Transverse colon (tissue), 4 donors: Measurements from ENCODE around the gene DCANP1. TPM values are rescaled to one million over a fixed set of nuclear protein-coding genes. Genes with fewer than 3 reads are reported as not detected.

Experiments used
- DNase-seq: peaks from one replicate; pipeline ENCODE4 v3.0.0-alpha.2; 2019
- H3K27ac ChIP-seq, 4 donors: fragments of 200-600 bp; sonication (generic); 2 replicates each; pipeline ENCODE4 v1.5.1; 2016 to 2018; ENCODE audit warnings: inconsistent platforms in 4 of 4
- H3K27me3 ChIP-seq: fragments of 200-600 bp; sonication (generic); 2 replicates; pipeline ENCODE4 v1.5.1; 2017; ENCODE audit warnings: inconsistent platforms
- H3K36me3 ChIP-seq, 4 donors: fragments of 200-600 bp; sonication (generic); 2 replicates each; pipeline ENCODE4 v1.5.1; 2017 to 2019; ENCODE audit warnings: inconsistent platforms in 4 of 4
- H3K4me1 ChIP-seq, 4 donors: fragments of 200-600 bp; sonication (generic); 2 replicates each; pipeline ENCODE4 v1.5.1; 2017 to 2020; ENCODE audit warnings: inconsistent platforms in 4 of 4
- H3K4me3 ChIP-seq, 4 donors: fragments of 200-600 bp; sonication (generic); 1 replicate in 1 of 4; 2 replicates in 3 of 4; pipeline versions ENCODE4 v1.5.1 to v1.6.1; 2017 to 2019; ENCODE audit warnings: inconsistent platforms in 4 of 4
- H3K9me3 ChIP-seq, 2 donors: fragments of 200-600 bp; sonication (generic); 2 replicates each; pipeline ENCODE4 v1.5.1; 2017 to 2019; ENCODE audit warnings: inconsistent platforms in 2 of 2
- EP300 ChIP-seq: sonication (generic); formaldehyde crosslinking; IDR thresholded peaks from one replicate; pipeline ENCODE4 v1.6.1; 2017; ENCODE audit warnings: antibody characterized with exemption, low read depth
- POLR2A ChIP-seq: fragments of 450-650 bp; IDR thresholded peaks from one replicate; pipeline ENCODE4 v1.6.1; 2016; ENCODE audit warnings: antibody characterized with exemption, mild to moderate bottlenecking, moderate library complexity
- POLR2AphosphoS5 ChIP-seq, 3 donors: sonication (generic); formaldehyde crosslinking; IDR thresholded peaks; one replicate each; pipeline ENCODE4 v1.6.1; 2016; ENCODE audit warnings: antibody characterized with exemption in 3 of 3
- WGBS, 2 donors: methylation state at CpG; one replicate each; pipeline ENCODE4 v1.1.5; 2018; ENCODE audit warnings: low coverage in 1 of 2; 5-methylcytosine and 5-hydroxymethylcytosine counted together
- in situ Hi-C, 4 donors: fragments of 200-750 bp; cut with MboI; loops; one replicate each; pipeline versions ENCODE4 v1.15.0 to v1.15.1; 2017; ENCODE audit warnings: low sequenced_read_pairs in 3 of 4, low pct_ligation_motif_present in 1 of 4, low pct_unique_long_range_greater_than_20kb in 1 of 4
- intact Hi-C: fragments of 100-400 bp; cut with DNase I; formaldehyde crosslinking; loops from one replicate; pipeline ENCODE4 v1.15.1; 2023; ENCODE audit warnings: low total_unique reads
- total RNA-seq, 4 donors: library from RNA; depleted of rRNA; stranded (reverse); fragments of >200 nt; gene quantifications; one replicate each; pipeline ENCODE4 v1.1.0, GENCODE V29; 2016
- TF ChIP-seq, protein P1 (sequence below), 5 experiments: fragments of 200-600 bp in 3 of 5; fragments of 450-650 bp in 2 of 5; sonication (generic) in 3 of 5; IDR thresholded peaks; 1 replicate in 2 of 5; 2 replicates in 3 of 5; pipeline ENCODE4 v1.5.1; 2016 to 2017; ENCODE audit warnings: antibody characterized with exemption in 5 of 5, inconsistent platforms in 3 of 5, mild to moderate bottlenecking in 2 of 5, moderate library complexity in 1 of 5

The DCANP1 gene
- total RNA-seq, 4 donors from 2014 or later: 0.95 TPM; not detected in 3

GRCh38 chr5:135482381-135482933 lies 35.3 kb upstream of the DCANP1 start:
- no peak for TF ChIP-seq EP300
- TF ChIP-seq POLR2AphosphoS5 (IDR thresholded peaks at IDR 0.05): no peak
- TF ChIP-seq, protein P1, sequence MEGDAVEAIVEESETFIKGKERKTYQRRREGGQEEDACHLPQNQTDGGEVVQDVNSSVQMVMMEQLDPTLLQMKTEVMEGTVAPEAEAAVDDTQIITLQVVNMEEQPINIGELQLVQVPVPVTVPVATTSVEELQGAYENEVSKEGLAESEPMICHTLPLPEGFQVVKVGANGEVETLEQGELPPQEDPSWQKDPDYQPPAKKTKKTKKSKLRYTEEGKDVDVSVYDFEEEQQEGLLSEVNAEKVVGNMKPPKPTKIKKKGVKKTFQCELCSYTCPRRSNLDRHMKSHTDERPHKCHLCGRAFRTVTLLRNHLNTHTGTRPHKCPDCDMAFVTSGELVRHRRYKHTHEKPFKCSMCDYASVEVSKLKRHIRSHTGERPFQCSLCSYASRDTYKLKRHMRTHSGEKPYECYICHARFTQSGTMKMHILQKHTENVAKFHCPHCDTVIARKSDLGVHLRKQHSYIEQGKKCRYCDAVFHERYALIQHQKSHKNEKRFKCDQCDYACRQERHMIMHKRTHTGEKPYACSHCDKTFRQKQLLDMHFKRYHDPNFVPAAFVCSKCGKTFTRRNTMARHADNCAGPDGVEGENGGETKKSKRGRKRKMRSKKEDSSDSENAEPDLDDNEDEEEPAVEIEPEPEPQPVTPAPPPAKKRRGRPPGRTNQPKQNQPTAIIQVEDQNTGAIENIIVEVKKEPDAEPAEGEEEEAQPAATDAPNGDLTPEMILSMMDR (IDR thresholded peaks at IDR 0.05): no peak
- in situ Hi-C loops: no loop called here
- DNase-seq: no peak
- intact Hi-C loops: loop anchor here (10.0 kb wide), 1 partner anchor 352 kb away; the partner anchor contains the start of gene SLC25A48
- WGBS, 2 donors: 87 to 90% methylated on average over 2 to 9 of the region's 9 CpGs
- no peaks in the 10 kb centered on the region for H3K4me1 ChIP-seq
- H3K27me3 ChIP-seq: peaks cover 41% of the 10 kb centered on the region
- H3K27ac ChIP-seq: no peak overlapping the region
- no peaks in the 10 kb centered on the region for H3K36me3 ChIP-seq
- no peaks in the 10 kb centered on the region for H3K9me3 ChIP-seq
- no peak overlapping the region for H3K4me3 ChIP-seq

- in situ Hi-C loops (no loop called here), intact Hi-C loops (loop anchor here (10.0 kb wide), 1 partner anchor 353 kb away; the partner anchor contains the start of gene SLC25A48)
- 90 to 92% methylated on average over 3 to 4 of the region's 4 CpGs for WGBS, 2 donors
- Histone ChIP-seq H3K9me3 (no peaks in the 10 kb centered on the region), H3K4me1 (no peaks in the 10 kb centered on the region), H3K27ac (no peak overlapping the region), H3K27me3 (peaks cover 41% of the 10 kb centered on the region), H3K36me3 (no peaks in the 10 kb centered on the region), H3K4me3 (no peak overlapping the region)
- no peak for TF ChIP-seq POLR2AphosphoS5 (IDR thresholded peaks at IDR 0.05)
- no peak for TF ChIP-seq POLR2A
- TF ChIP-seq, protein P1 (IDR thresholded peaks at IDR 0.05): no peak
- TF ChIP-seq EP300: no peak
- no peak for DNase-seq
These were observed 34.8 kb upstream of the DCANP1 start for GRCh38 chr5:135481909-135482311.

- 54 to 62% methylated on average over 5 of the region's 5 CpGs for WGBS, 2 donors
- H3K27me3 ChIP-seq: peaks cover 41% of the 10 kb centered on the region
- in situ Hi-C loops (no loop called here), intact Hi-C loops (loop anchor here (10.0 kb wide), 1 partner anchor 353 kb away; the partner anchor contains the start of gene SLC25A48)
- no peak for DNase-seq
- H3K27ac ChIP-seq: no peak overlapping the region
- no peaks in the 10 kb centered on the region for H3K9me3 ChIP-seq
- H3K4me1 ChIP-seq: no peaks in the 10 kb centered on the region
- TF ChIP-seq EP300 (no peak), POLR2A (no peak), POLR2AphosphoS5 (IDR thresholded peaks at IDR 0.05) (no peak)
- TF ChIP-seq, protein P1 (IDR thresholded peaks at IDR 0.05): no peak
- H3K4me3 ChIP-seq: no peak overlapping the region
- H3K36me3 ChIP-seq: no peaks in the 10 kb centered on the region
These were observed 34.2 kb upstream of the DCANP1 start for GRCh38 chr5:135481387-135481786.

DNA sequence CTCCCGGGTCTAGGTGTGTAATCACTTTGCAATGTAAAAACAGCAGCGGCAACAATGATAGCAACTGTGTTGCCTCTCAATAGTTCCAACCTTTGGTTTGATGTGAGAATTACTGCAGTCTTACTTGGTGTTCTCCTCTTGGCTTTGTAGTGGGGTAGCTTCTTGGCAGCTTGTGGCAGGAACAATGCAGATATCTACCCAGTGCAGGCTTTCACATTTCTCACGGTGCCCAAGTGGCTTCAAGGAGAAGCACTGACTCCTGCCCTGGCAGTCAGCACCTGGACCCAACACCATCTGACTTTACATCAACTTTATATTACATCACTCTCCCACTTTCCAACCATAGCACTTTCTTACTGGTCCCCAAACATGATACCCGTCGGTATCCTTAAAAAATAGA lies 33.4 kb upstream of the DCANP1 start:
- no peaks in the 10 kb centered on the region for H3K9me3 ChIP-seq
- H3K36me3 ChIP-seq: no peaks in the 10 kb centered on the region
- no peak overlapping the region for H3K4me3 ChIP-seq
- in situ Hi-C loops: no loop called here
- WGBS, 2 donors: 85 to 86% methylated on average over 4 to 5 of the region's 5 CpGs
- intact Hi-C loops: loop anchor here (10.0 kb wide), 1 partner anchor 354 kb away; the partner anchor contains the start of gene SLC25A48
- DNase-seq: no peak
- H3K27ac ChIP-seq: no peak overlapping the region
- no peaks in the 10 kb centered on the region for H3K4me1 ChIP-seq
- TF ChIP-seq POLR2A: no peak
- no peak for TF ChIP-seq POLR2AphosphoS5 (IDR thresholded peaks at IDR 0.05)
- no peak for TF ChIP-seq EP300
- TF ChIP-seq, protein P1 (IDR thresholded peaks at IDR 0.05): no peak
- H3K27me3 ChIP-seq: peaks cover 35% of the 10 kb centered on the region
